ENCODE measurements around the gene IQCC. TPM values are rescaled to one million over a fixed set of nuclear protein-coding genes. Genes with fewer than 3 reads are reported as not detected.

IQCC gene
- total RNA-seq, 1 donor from 2014 or later = 3.1 TPM

GRCh38 chr1:32199043-32199716 lies 6.3 kb upstream of the IQCC start:
- DNase-seq (ENCODE audit: extremely low spot score, unreplicated experiment) = no peak
- Mint-ChIP-seq H3K4me1 (ENCODE audit: unreplicated experiment) (peaks cover 33% of the 10 kb centered on the region), H3K9me3 (ENCODE audit: unreplicated experiment) (no peaks in the 10 kb centered on the region), H3K27me3 (ENCODE audit: unreplicated experiment) (no peaks in the 10 kb centered on the region), H3K36me3 (ENCODE audit: unreplicated experiment) (peaks cover 14% of the 10 kb centered on the region), H3K27ac (ENCODE audit: unreplicated experiment) (peak overlapping the region; percentile 96), H3K4me3 (ENCODE audit: unreplicated experiment) (peak overlapping the region; percentile 18)
- TF ChIP-seq CTCF (IDR thresholded peaks at IDR 0.05) = no peak

GRCh38 chr1:32199717-32200072 lies 5.8 kb upstream of the IQCC start:
- Mint-ChIP-seq H3K36me3 (ENCODE audit: unreplicated experiment) (peaks cover 10% of the 10 kb centered on the region), H3K27ac (ENCODE audit: unreplicated experiment) (peak overlapping the region; percentile 96), H3K9me3 (ENCODE audit: unreplicated experiment) (no peaks in the 10 kb centered on the region), H3K27me3 (ENCODE audit: unreplicated experiment) (no peaks in the 10 kb centered on the region), H3K4me1 (ENCODE audit: unreplicated experiment) (peaks cover 33% of the 10 kb centered on the region), H3K4me3 (ENCODE audit: unreplicated experiment) (peak overlapping the region; percentile 88)
- no peak for TF ChIP-seq CTCF (IDR thresholded peaks at IDR 0.05)
- no peak for DNase-seq (ENCODE audit: extremely low spot score, unreplicated experiment)

GRCh38 chr1:32200226-32201010 lies 5.1 kb upstream of the IQCC start, which contains the start of gene CCDC28B:
Gene CCDC28B (plus strand): TSS chr1:32200595. CDS start chr1:32201936, 1,341 bp downstream.
- Mint-ChIP-seq H3K4me1 (ENCODE audit: unreplicated experiment) (peaks cover 35% of the 10 kb centered on the region), H3K4me3 (ENCODE audit: unreplicated experiment) (peak within 1 kb of the TSS; percentile 88)
- no peak for DNase-seq (ENCODE audit: extremely low spot score, unreplicated experiment)

GRCh38 chr1:32201011-32201855 lies 4.2 kb upstream of the IQCC start:
- TF ChIP-seq CTCF (IDR thresholded peaks at IDR 0.05) = peak; percentile 20
- Mint-ChIP-seq H3K36me3 (ENCODE audit: unreplicated experiment) (peaks cover 4% of the 10 kb centered on the region), H3K27ac (ENCODE audit: unreplicated experiment) (peak overlapping the region; percentile 96), H3K4me1 (ENCODE audit: unreplicated experiment) (peaks cover 43% of the 10 kb centered on the region), H3K9me3 (ENCODE audit: unreplicated experiment) (no peaks in the 10 kb centered on the region), H3K4me3 (ENCODE audit: unreplicated experiment) (peak overlapping the region; percentile 88), H3K27me3 (ENCODE audit: unreplicated experiment) (no peaks in the 10 kb centered on the region)
- no peak for DNase-seq (ENCODE audit: extremely low spot score, unreplicated experiment)

More at GRCh38 chr1:32200226-32201010, 5.1 kb upstream of the IQCC start, which contains the start of gene CCDC28B:
- Mint-ChIP-seq H3K27me3 (ENCODE audit: unreplicated experiment) (no peaks in the 10 kb centered on the region), H3K27ac (ENCODE audit: unreplicated experiment) (peak within 1 kb of the TSS; percentile 96), H3K36me3 (ENCODE audit: unreplicated experiment) (peaks cover 5% of the 10 kb centered on the region), H3K9me3 (ENCODE audit: unreplicated experiment) (no peaks in the 10 kb centered on the region)
- TF ChIP-seq CTCF (IDR thresholded peaks at IDR 0.05) = no peak
